Measurements from ENCODE around the gene TNFRSF1A. TPM values are rescaled to one million over a fixed set of nuclear protein-coding genes. Genes with fewer than 3 reads are reported as not detected.

TNFRSF1A gene
- total and polyA plus RNA-seq, 11 donors, result 23.7 to 141 (median 54.2) TPM

DNA sequence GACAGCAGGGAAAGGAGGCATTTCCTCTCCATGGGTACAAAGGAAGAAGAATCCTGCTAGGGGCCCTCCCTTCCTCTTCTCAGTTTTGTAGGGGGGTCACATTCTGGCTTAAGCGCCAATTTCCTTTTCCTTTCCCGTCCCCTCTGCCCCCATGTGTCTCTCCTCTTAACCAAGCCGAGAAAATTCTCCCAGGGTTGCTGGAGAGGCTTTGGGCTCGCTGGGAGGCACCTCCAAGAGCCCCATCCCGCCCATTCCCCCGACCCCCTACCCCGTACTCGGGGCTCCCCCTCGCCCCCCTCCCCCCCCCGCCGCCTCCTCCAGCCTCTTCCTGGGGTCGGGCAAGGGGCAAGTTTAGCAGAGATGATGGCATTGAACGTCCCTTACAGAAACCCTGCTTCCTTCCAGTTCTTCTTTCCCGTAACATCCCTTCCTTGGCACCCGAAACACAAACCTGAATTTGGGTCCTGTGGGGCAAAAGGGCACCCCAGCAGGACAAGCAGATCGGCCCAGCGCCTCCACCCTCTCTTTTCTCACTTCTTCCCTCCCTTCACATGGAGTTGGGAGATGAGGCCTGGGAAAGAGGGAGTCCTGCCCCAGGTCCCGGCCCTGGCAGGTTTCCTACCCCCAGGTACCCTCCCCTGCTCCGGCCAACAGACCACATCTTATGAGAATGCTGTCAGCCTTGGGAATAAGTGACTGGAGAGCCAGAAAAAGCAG lies 17.7 kb downstream of the TNFRSF1A start:
- peak overlapping the region in 9 of 12 donors; percentile 2 to 44 (median 23) for H3K4me3 ChIP-seq
- peaks cover 0 to 30% (median 17%) of the 10 kb centered on the region in 9 donors for H3K36me3 ChIP-seq
- ATAC-seq, result no peak
- H3K27me3 ChIP-seq, result no peaks in the 10 kb centered on the region
- no peak for DNase-seq
- H3K4me1 ChIP-seq, result peaks cover 0 to 74% (median 50%) of the 10 kb centered on the region in 12 donors
- peak overlapping the region in 11 of 12 donors; percentile 50 to 97 (median 82) for H3K27ac ChIP-seq
- no peaks in the 10 kb centered on the region for H3K9me3 ChIP-seq
- TF ChIP-seq POLR2A (IDR thresholded peaks at IDR 0.05), result no peak
- TF ChIP-seq, protein P1, sequence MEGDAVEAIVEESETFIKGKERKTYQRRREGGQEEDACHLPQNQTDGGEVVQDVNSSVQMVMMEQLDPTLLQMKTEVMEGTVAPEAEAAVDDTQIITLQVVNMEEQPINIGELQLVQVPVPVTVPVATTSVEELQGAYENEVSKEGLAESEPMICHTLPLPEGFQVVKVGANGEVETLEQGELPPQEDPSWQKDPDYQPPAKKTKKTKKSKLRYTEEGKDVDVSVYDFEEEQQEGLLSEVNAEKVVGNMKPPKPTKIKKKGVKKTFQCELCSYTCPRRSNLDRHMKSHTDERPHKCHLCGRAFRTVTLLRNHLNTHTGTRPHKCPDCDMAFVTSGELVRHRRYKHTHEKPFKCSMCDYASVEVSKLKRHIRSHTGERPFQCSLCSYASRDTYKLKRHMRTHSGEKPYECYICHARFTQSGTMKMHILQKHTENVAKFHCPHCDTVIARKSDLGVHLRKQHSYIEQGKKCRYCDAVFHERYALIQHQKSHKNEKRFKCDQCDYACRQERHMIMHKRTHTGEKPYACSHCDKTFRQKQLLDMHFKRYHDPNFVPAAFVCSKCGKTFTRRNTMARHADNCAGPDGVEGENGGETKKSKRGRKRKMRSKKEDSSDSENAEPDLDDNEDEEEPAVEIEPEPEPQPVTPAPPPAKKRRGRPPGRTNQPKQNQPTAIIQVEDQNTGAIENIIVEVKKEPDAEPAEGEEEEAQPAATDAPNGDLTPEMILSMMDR (IDR thresholded peaks at IDR 0.05), result no peak
- intact Hi-C loops (cut with DNase I), result loop anchor here in 1 of 10 donors (10.0 kb wide), 1 partner anchor 141 kb away; no protein-coding TSS in a partner anchor
- 48 to 61% (median 50%) methylated on average over 17 to 19 of the region's 19 CpGs for WGBS, 4 donors

- peak; percentile 46 to 77 (median 48) for ATAC-seq
- Histone ChIP-seq H3K9me3 (no peaks in the 10 kb centered on the region), H3K4me3 (peak overlapping the region in 10 of 12 donors; percentile 2 to 44 (median 21)), H3K4me1 (peaks cover 0 to 67% (median 50%) of the 10 kb centered on the region in 12 donors), H3K27me3 (no peaks in the 10 kb centered on the region), H3K27ac (peak overlapping the region; percentile 3 to 97 (median 80)), H3K36me3 (peaks cover 0 to 23% (median 10%) of the 10 kb centered on the region in 9 donors)
- intact Hi-C loops (cut with DNase I), result loop anchor here in 1 of 10 donors (10.0 kb wide), 1 partner anchor 141 kb away; no protein-coding TSS in a partner anchor
- 23 to 42% (median 31%) methylated on average over 14 of the region's 14 CpGs for WGBS, 4 donors
- DNase-seq, result peak in 3 of 5 donors; percentile 59 to 77 (median 64)
- TF ChIP-seq, protein P1 (IDR thresholded peaks at IDR 0.05), result peak; percentile 11 to 63 (median 46)
- TF ChIP-seq POLR2A (IDR thresholded peaks at IDR 0.05), result no peak
Observed at GRCh38 chr12:6323340-6323994, 18.4 kb downstream of the TNFRSF1A start.

GRCh38 chr12:6322969-6323339 lies 18.9 kb downstream of the TNFRSF1A start:
- Histone ChIP-seq H3K27ac (peak overlapping the region in 10 of 12 donors; percentile 68 to 97 (median 80)), H3K36me3 (peaks cover 0 to 18% (median 5%) of the 10 kb centered on the region in 9 donors), H3K27me3 (no peaks in the 10 kb centered on the region), H3K4me3 (peak overlapping the region in 3 of 12 donors; percentile 8 to 44 (median 31)), H3K4me1 (peaks cover 0 to 63% (median 50%) of the 10 kb centered on the region in 12 donors), H3K9me3 (no peaks in the 10 kb centered on the region)
- TF ChIP-seq POLR2A (IDR thresholded peaks at IDR 0.05), result no peak
- TF ChIP-seq, protein P1 (IDR thresholded peaks at IDR 0.05), result no peak
- DNase-seq, result no peak
- intact Hi-C loops (cut with DNase I), result loop anchor here in 1 of 10 donors (10.0 kb wide), 1 partner anchor 142 kb away; no protein-coding TSS in a partner anchor
- ATAC-seq, result no peak
- 39 to 50% (median 46%) methylated on average over 2 of the region's 2 CpGs for WGBS, 4 donors

GRCh38 chr12:6322352-6322751 lies 19.5 kb downstream of the TNFRSF1A start:
- Histone ChIP-seq H3K27ac (peak overlapping the region in 9 of 12 donors; percentile 68 to 97 (median 82)), H3K9me3 (no peaks in the 10 kb centered on the region), H3K4me1 (peaks cover 0 to 57% (median 45%) of the 10 kb centered on the region in 12 donors), H3K36me3 (peaks cover 0 to 12% (median 0%) of the 10 kb centered on the region in 9 donors), H3K27me3 (no peaks in the 10 kb centered on the region), H3K4me3 (no peak overlapping the region)
- TF ChIP-seq POLR2A (IDR thresholded peaks at IDR 0.05), result no peak
- TF ChIP-seq, protein P1 (IDR thresholded peaks at IDR 0.05), result no peak
- 66 to 91% (median 79%) methylated on average over 4 of the region's 4 CpGs for WGBS, 4 donors
- intact Hi-C loops (cut with DNase I), result loop anchor here in 1 of 10 donors (10.0 kb wide), 1 partner anchor 142 kb away; no protein-coding TSS in a partner anchor
- no peak for ATAC-seq
- DNase-seq, result no peak
